Measurements from ENCODE around the gene DMKN.

DNA sequence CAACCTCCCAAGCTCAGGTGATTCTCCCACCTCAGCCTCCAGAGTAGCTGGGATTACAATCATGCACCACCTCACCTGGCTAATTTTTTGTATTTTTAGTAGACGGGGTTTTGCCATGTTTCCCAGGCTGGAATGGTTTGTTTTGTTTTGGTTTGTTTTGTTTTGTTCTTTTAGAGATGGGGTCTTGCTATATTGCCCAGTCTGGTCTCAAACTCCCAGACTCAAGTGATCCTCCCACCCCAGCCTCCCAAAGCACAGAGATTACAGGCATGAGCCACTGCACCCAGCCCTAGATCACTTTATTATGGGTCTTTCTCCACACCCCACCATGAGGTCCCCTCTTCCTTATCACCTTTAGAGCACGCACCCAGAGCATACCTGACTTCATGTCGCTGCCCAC, 15.2 kb downstream of the DMKN start:
- TF ChIP-seq CTCF (conservative IDR thresholded peaks at IDR 0.05; ENCODE audit: low read length) (no peak), EZH2phosphoT487 (IDR thresholded peaks at IDR 0.05; ENCODE audit: borderline replicate concordance) (no peak)
